Fibroblast of lung (primary cell): ENCODE data around the gene DPH7.

Experiments used
- CTCF ChIP-seq, 2 donors: IDR thresholded peaks in 1 of 2; conservative IDR thresholded peaks in 1 of 2; 1 replicate in 1 of 2; 2 replicates in 1 of 2; pipeline ENCODE4 v1.5.1; 2011 to 2012; ENCODE audit warnings: low read length in 2 of 2, control low read depth in 1 of 2, inconsistent platforms in 1 of 2, low read depth in 1 of 2, mild to moderate bottlenecking in 1 of 2
- EZH2 ChIP-seq: IDR thresholded peaks from 2 replicates; pipeline ENCODE4 v1.5.1; 2012; ENCODE audit warnings: low read length, control low read depth, mild to moderate bottlenecking; ENCODE audit errors: missing control alignments

GRCh38 chr9:137612741-137613142 is 34.0 kb upstream of the DPH7 start:
- TF ChIP-seq CTCF (conservative IDR thresholded peaks at IDR 0.05 in 1 of 2, IDR thresholded peaks at IDR 0.05 in 1 of 2; ENCODE audit: low read depth in 1 of 2, low read length in 2 of 2) (no peak), EZH2 (no peak)
